ENCODE measurements around the gene SRL.

GRCh38 chr16:4179763-4180260, 62.1 kb downstream of the SRL start:
- TF ChIP-seq POLR2A (IDR thresholded peaks at IDR 0.05; ENCODE audit: low read length) (no peak), GATA1 (IDR thresholded peaks at IDR 0.05; ENCODE audit: low read depth, low read length) (no peak)

Measured in erythroblast (primary cell).